Measurements from ENCODE around the gene MRPL28.

MRPL28 gene

DNA sequence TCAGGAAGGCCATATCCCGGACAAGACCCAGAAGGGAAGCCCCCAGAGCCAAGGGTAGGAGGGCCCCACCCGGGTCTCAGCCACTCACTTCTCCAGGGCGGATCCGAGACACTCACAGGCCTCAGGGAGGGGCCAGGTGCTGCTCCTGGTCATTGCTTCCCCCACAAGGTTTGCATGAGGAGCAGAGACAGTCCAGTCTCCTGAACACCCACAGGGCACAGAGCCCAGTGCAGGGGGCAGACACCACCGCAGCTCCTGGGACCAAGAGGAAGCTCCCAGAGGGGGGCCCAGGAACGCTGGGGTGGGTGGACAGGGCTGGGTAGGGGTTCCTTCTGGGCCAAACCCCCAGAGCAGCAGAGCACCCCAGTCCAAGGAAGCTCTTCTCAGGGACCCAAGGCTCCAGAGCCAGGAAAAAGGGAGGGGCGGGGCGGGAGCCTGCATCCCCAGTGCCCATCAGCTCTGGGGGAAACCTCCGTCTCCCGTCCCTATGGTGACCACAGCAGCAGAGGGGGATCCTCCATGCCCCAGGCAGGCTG, 709 bp upstream of the MRPL28 start:
- TF ChIP-seq, protein P1, sequence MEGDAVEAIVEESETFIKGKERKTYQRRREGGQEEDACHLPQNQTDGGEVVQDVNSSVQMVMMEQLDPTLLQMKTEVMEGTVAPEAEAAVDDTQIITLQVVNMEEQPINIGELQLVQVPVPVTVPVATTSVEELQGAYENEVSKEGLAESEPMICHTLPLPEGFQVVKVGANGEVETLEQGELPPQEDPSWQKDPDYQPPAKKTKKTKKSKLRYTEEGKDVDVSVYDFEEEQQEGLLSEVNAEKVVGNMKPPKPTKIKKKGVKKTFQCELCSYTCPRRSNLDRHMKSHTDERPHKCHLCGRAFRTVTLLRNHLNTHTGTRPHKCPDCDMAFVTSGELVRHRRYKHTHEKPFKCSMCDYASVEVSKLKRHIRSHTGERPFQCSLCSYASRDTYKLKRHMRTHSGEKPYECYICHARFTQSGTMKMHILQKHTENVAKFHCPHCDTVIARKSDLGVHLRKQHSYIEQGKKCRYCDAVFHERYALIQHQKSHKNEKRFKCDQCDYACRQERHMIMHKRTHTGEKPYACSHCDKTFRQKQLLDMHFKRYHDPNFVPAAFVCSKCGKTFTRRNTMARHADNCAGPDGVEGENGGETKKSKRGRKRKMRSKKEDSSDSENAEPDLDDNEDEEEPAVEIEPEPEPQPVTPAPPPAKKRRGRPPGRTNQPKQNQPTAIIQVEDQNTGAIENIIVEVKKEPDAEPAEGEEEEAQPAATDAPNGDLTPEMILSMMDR (IDR thresholded peaks at IDR 0.05; ENCODE audit: low read depth, low read length) = no peak
- peak; percentile 20 for DNase-seq
- H3K36me3 ChIP-seq = peaks cover 25% of the 10 kb centered on the region
- no peaks in the 10 kb centered on the region for H3K27me3 ChIP-seq
- peaks cover 15% of the 10 kb centered on the region for H3K4me1 ChIP-seq
- H3K9me3 ChIP-seq = no peaks in the 10 kb centered on the region
- H3K4me3 ChIP-seq (ENCODE audit: low read depth, low read length) = peak overlapping the region; percentile 48

DNA sequence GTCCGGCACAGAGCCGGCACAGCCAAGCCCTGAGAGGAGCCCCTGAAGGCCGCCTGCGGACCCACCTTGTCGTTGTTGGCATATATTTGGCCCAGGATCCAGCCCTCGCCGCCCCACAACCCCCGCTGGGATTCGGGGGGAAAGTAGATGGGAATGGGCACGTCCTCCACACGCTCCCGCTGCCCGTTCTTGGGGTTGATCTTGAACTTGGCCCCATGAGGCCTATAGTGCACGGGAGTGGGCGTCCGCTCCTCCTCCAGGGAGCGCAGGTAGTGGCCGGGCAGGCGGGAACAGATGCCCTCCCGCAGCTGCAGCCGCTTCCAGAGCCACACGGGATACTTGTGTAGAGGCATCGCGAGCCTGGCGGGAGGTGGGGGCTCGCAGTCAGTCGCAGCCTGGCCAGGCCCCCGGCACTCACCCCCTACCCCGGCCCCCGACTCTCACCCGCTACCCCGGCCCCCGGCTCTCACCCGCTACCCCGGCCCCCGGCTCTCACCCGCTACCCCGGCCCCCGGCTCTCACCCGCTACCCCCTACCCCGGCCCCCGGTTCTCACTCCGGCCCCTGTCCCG, 387 bp downstream of the MRPL28 start:
- peaks cover 15% of the 10 kb centered on the region for H3K4me1 ChIP-seq
- TF ChIP-seq, protein P1 (IDR thresholded peaks at IDR 0.05; ENCODE audit: low read depth, low read length) = no peak
- H3K4me3 ChIP-seq (ENCODE audit: low read depth, low read length) = no peak overlapping the region
- DNase-seq = no peak
- no peaks in the 10 kb centered on the region for H3K27me3 ChIP-seq
- H3K9me3 ChIP-seq = no peaks in the 10 kb centered on the region
- H3K36me3 ChIP-seq = peaks cover 25% of the 10 kb centered on the region

DNA sequence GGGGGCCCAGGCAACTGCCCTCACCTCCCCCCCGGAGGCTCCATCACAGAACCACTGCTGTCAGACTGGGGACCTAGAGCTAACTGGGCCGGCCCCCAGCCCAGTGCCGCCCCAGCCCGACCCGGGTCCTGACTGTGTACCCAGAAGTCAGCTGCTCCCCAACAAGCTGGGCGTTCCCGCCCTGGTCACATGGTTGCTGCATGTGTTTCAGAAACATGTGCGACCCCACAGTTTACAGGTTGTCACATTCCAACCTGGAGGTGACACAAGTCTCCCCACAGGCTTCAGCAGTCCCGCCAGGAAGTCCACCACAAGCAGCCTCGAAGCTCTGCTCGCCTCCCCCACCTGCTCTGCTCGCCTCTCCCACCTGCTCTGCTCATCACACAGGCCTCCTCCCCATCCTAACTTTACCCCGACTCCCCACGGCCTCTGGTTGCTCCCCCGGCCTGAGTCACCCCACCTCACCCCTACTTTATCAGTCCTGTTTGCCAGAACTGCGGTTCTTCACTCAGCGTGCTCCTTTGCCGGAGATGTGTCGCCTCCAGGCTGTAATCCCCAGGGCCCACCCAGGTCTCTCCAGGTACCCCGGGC, 968 bp downstream of the MRPL28 start:
- no peaks in the 10 kb centered on the region for H3K27me3 ChIP-seq
- TF ChIP-seq, protein P1 (IDR thresholded peaks at IDR 0.05; ENCODE audit: low read depth, low read length) = no peak
- no peak overlapping the region for H3K4me3 ChIP-seq (ENCODE audit: low read depth, low read length)
- H3K9me3 ChIP-seq = no peaks in the 10 kb centered on the region
- peaks cover 25% of the 10 kb centered on the region for H3K36me3 ChIP-seq
- peaks cover 15% of the 10 kb centered on the region for H3K4me1 ChIP-seq
- no peak for DNase-seq

DNA sequence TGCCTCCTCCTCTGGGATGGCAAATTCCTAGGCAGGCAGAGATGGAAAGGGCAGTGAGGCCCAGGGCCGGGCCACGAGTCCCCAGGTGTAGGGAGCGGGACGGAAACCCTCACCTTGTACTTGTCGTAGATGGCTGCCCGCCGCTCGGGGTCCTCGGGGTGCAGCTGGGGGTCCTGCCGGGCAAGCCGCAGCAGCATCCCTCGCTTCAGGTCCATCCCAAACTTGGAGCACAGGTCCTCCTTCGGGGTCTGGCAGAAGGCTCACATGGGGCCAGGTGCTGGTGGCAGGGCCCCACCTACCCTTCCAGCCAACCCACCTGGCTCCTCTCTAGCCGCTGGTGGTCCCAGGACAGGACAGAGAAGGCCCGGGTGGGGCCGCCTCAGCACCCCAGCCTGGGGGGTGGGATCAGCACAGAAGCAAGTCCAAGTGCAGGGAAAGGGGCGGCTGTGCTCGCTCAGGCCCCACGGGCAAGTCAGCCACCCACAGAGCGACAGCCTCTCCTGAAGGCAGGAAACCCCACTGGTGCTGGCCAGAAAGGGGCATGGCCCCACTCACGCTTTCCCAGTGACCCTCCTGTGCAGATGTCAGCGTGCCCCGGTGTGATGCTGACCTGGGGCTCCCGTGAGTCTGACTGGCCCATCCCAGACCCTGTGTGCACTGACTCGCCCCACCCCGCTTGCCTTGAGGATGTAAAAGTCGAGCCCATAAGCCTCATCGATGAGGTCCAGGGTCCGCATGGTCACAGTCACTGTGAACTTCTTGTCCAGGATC, 1.8 kb downstream of the MRPL28 start:
- peaks cover 3% of the 10 kb centered on the region for H3K27me3 ChIP-seq
- H3K4me1 ChIP-seq = peaks cover 15% of the 10 kb centered on the region
- no peaks in the 10 kb centered on the region for H3K9me3 ChIP-seq
- peaks cover 21% of the 10 kb centered on the region for H3K36me3 ChIP-seq
- H3K4me3 ChIP-seq (ENCODE audit: low read depth, low read length) = no peak overlapping the region
- TF ChIP-seq, protein P1 (IDR thresholded peaks at IDR 0.05; ENCODE audit: low read depth, low read length) = no peak
- DNase-seq = no peak

DNA sequence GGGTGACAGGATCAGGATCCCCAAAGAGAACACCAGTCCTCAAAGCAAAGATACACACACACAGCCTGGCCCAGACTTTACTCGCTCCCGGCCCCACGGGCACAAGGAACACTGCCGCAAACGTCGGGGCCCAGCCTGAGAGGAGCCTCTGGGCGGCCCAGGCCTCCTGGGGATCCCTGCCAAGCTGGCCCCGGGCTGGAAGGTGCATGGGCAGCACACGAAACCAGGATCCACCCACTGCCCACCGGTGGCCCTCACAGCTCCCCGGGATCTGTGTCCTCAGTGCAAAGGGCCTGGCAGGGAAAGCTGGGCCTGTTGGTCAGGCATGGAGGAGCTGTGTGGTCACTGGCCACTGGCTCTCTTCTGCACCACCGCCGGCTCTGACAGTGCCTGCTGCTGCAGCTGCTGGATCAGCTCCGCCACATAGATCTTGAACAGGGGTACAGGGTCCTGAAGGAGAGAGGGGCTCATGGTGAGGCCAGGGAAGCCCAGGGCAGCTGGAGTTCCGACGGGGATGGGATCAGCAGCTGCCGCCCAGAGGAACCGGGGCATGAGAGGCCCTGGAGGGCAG, 2.9 kb downstream of the MRPL28 start:
- H3K4me1 ChIP-seq = peaks cover 15% of the 10 kb centered on the region
- no peak overlapping the region for H3K4me3 ChIP-seq (ENCODE audit: low read depth, low read length)
- H3K9me3 ChIP-seq = no peaks in the 10 kb centered on the region
- TF ChIP-seq, protein P1 (IDR thresholded peaks at IDR 0.05; ENCODE audit: low read depth, low read length) = no peak
- peaks cover 10% of the 10 kb centered on the region for H3K27me3 ChIP-seq
- peaks cover 20% of the 10 kb centered on the region for H3K36me3 ChIP-seq
- DNase-seq = no peak

Data from BE2C (cell line).